K562 (cell line): ENCODE data around the gene VNN1. TPM values are rescaled to one million over a fixed set of nuclear protein-coding genes. Genes with fewer than 3 reads are reported as not detected.

ENCODE experiments used
- ATAC-seq: fragments of 200-7000 bp; cut with Tn5 transposase; 3 replicates; pipeline ENCODE4 v1.9.1; 2020; ENCODE audit warnings: moderate library complexity
- BruUV-seq: library from RNA; stranded (reverse); fragments of 400-500 nt; replicated peaks from 2 replicates; lab custom pipeline; 2021; lab: Mats Ljungman, UMichigan
- CTCF ChIA-PET: fragments of 300-600 bp; formaldehyde crosslinking; extraction: SDS; loops from one replicate; lab custom pipeline; 2021; ENCODE audit warnings: low intra/inter-chr PET ratio; lab: Yijun Ruan, JAX
- POLR2A ChIA-PET: fragments of 300-600, 350-650 bp; sonication (Branson Sonifier 250); formaldehyde crosslinking; extraction: SDS; loops from one replicate; lab custom pipeline; 2021; ENCODE audit warnings: antibody characterized with exemption, inconsistent platforms; lab: Yijun Ruan, JAX
- DNase-seq, 4 experiments: peaks; one replicate each; pipeline versions ENCODE4 v3.0.0 to v3.0.0-alpha.2; 2011 to 2018; ENCODE audit warnings: low spot score in 3 of 4, mixed read lengths in 3 of 4; ENCODE audit errors: extremely low read depth in 1 of 4
- FAIRE-seq: peaks from 2 replicates; lab custom pipeline; 2011; peaks lifted over from hg19 to GRCh38; lab: Jason Lieb, UNC
- H2AFZ ChIP-seq: 2 replicates; pipeline ENCODE4 v1.6.0; 2011; ENCODE audit warnings: low read depth, low read length, control low read depth, inconsistent platforms
- H3K27ac ChIP-seq: fragments of 200-600 bp; 3 replicates; pipeline ENCODE4 v1.8.0; 2011; ENCODE audit warnings: low read depth, mild to moderate bottlenecking, control low read depth, inconsistent platforms, low read length, moderate library complexity, mixed read lengths; ENCODE audit errors: extremely low read depth
- H3K27me3 ChIP-seq, 2 experiments: fragments of 300-600 bp in 1 of 2; 2 replicates in 1 of 2; 3 replicates in 1 of 2; pipeline versions ENCODE4 v1.6.0 to v1.8.0; 2011; ENCODE audit warnings: inconsistent platforms in 2 of 2, low read length in 2 of 2, mild to moderate bottlenecking in 1 of 2, mixed read lengths in 1 of 2, moderate library complexity in 1 of 2; ENCODE audit not compliant: control insufficient read depth in 2 of 2, insufficient read depth in 2 of 2
- H3K36me3 ChIP-seq: fragments of 300-600 bp; 3 replicates; pipeline ENCODE4 v1.8.0; 2011; ENCODE audit warnings: mild to moderate bottlenecking, low read length, inconsistent platforms; ENCODE audit not compliant: control insufficient read depth, insufficient read depth
- H3K4me1 ChIP-seq, 2 experiments: fragments of 200-600 bp in 1 of 2; replicated peaks in 1 of 2; 2 replicates in 1 of 2; 3 replicates in 1 of 2; pipeline versions ENCODE4 v1.5.1 to v1.8.0; 2011; ENCODE audit warnings: inconsistent platforms in 2 of 2, low read length in 2 of 2, mild to moderate bottlenecking in 1 of 2, mixed read lengths in 1 of 2, moderate library complexity in 1 of 2; ENCODE audit not compliant: control insufficient read depth in 2 of 2, insufficient read depth in 2 of 2
- H3K4me2 ChIP-seq: 2 replicates; pipeline ENCODE4 v1.6.1; 2011; ENCODE audit warnings: low read length, control low read depth, inconsistent platforms, mixed read lengths; ENCODE audit not compliant: insufficient read depth
- H3K4me3 ChIP-seq: fragments of 200-600 bp; sonication (generic), shearing (Covaris generic); 2 replicates; pipeline ENCODE4 v1.5.1; 2016; ENCODE audit warnings: control low read depth, inconsistent platforms
- H3K79me2 ChIP-seq: fragments of 200-600 bp; 3 replicates; pipeline ENCODE4 v1.8.0; 2011; ENCODE audit warnings: low read length, inconsistent platforms; ENCODE audit not compliant: control insufficient read depth, insufficient read depth
- H3K9ac ChIP-seq, 2 experiments: 2 replicates each; pipeline versions ENCODE4 v1.6.0 to v1.6.1; 2011; ENCODE audit warnings: low read depth in 2 of 2, low read length in 2 of 2, control low read depth in 1 of 2, inconsistent platforms in 1 of 2, mild to moderate bottlenecking in 1 of 2, mixed read lengths in 1 of 2; ENCODE audit not compliant: insufficient read depth in 1 of 2
- H3K9me1 ChIP-seq: one replicate; pipeline ENCODE4 v1.6.0; 2011; ENCODE audit warnings: inconsistent platforms, mild to moderate bottlenecking, low read length, moderate library complexity; ENCODE audit not compliant: control insufficient read depth, insufficient read depth
- H3K9me3 ChIP-seq: replicated peaks from 2 replicates; pipeline ENCODE4 v1.5.1; 2011; ENCODE audit warnings: low read depth, low read length, inconsistent platforms; ENCODE audit not compliant: control insufficient read depth, insufficient read depth
- H4K20me1 ChIP-seq: replicated peaks from 2 replicates; pipeline ENCODE4 v1.6.1; 2011; ENCODE audit warnings: low read length, inconsistent platforms, mixed read lengths; ENCODE audit not compliant: control insufficient read depth, insufficient read depth
- ATF7 ChIP-seq: fragments of 450-650 bp; IDR thresholded peaks from 2 replicates; pipeline ENCODE4 v1.7.1; 2014; ENCODE audit warnings: mild to moderate bottlenecking, moderate library complexity
- MED1 ChIP-seq: sonication (generic); formaldehyde crosslinking; IDR thresholded peaks from 2 replicates; pipeline ENCODE4 v1.8.1; 2023; ENCODE audit warnings: missing genetic modification reagents, borderline replicate concordance
- MTA2 ChIP-seq: fragments of 450-650 bp; IDR thresholded peaks from 2 replicates; pipeline ENCODE4 v1.6.1; 2016; ENCODE audit warnings: low read depth
- MYC ChIP-seq, 2 experiments: fragments of 250-450 bp in 1 of 2; sonication (Bioruptor Pico) in 1 of 2; IDR thresholded peaks; 2 replicates each; pipeline versions ENCODE4 v1.5.1 to v1.6.1; 2012 to 2021; ENCODE audit warnings: low read depth in 2 of 2, borderline replicate concordance in 1 of 2, improper control_type of control experiment in 1 of 2, low read length in 1 of 2, mild to moderate bottlenecking in 1 of 2, moderate library complexity in 1 of 2
- NFE2 ChIP-seq: IDR thresholded peaks from 2 replicates; pipeline ENCODE4 v1.6.1; 2014; ENCODE audit warnings: antibody characterized with exemption, low read depth
- TRIM28 ChIP-seq: fragments of 450-650 bp; IDR thresholded peaks from 2 replicates; pipeline ENCODE4 v1.6.1; 2017
- ZNF184 ChIP-seq: sonication (generic); formaldehyde crosslinking; IDR thresholded peaks from 2 replicates; pipeline ENCODE4 v1.5.0; 2020; ENCODE audit warnings: missing genetic modification reagents
- whole genome bisulfite sequencing: fragments of 100-300 bp; shearing (Covaris generic); methylation state at CpG from one replicate; pipeline ENCODE4 v1.1.6; 2016; ENCODE audit warnings: low coverage, mixed read lengths; ENCODE audit not compliant: insufficient coverage; ENCODE audit errors: missing lambda C conversion rate; 5-methylcytosine and 5-hydroxymethylcytosine counted together
- in situ Hi-C: fragments of 300-500 bp; cut with MboI; formaldehyde crosslinking; loops from 4 replicates; pipeline ENCODE4 v1.15.0; 2018; ENCODE audit warnings: inconsistent platforms, mixed read lengths
- intact Hi-C: fragments of 100-400 bp; cut with micrococcal nuclease; formaldehyde crosslinking; loops from 2 replicates; pipeline ENCODE4 v1.14.2; 2022
- polyA plus RNA-seq, 8 experiments: library from polyadenylated mRNA; depleted of rRNA in 4 of 8; stranded (reverse) in 5 of 8; unstranded in 3 of 8; fragments of >200 nt; fragmentation: Nextera tagmentation in 2 of 8; fragmentation: Illumina TruSeq in 1 of 8; extraction: Ambion mirVana in 2 of 8; extraction: Trizol in 1 of 8; gene quantifications; 2 replicates each; pipeline versions ENCODE4 v1.2.1 to v1.2.3, GENCODE V29; 2011 to 2014; ENCODE audit warnings: inconsistent platforms in 1 of 8, missing spikeins in 1 of 8
- total RNA-seq, 7 experiments: library from RNA; depleted of rRNA in 6 of 7; stranded (reverse); fragments of >200 nt in 6 of 7; fragmentation: Illumina TruSeq in 2 of 7; extraction: Trizol in 2 of 7; gene quantifications; 2 replicates each; pipeline versions ENCODE4 v1.2.1 to v1.2.3, GENCODE V29; 2011 to 2021; ENCODE audit warnings: low replicate concordance in 1 of 7
- TF ChIP-seq, protein P1 (sequence below): fragments of 450-650 bp; IDR thresholded peaks from 2 replicates; pipeline ENCODE4 v1.7.1; 2018; ENCODE audit warnings: mild to moderate bottlenecking, low read depth; ENCODE audit not compliant: partially characterized antibody

The VNN1 gene
- total and polyA plus RNA-seq, 9 of the 15 experiments (the other 6 are each of a cell fraction or from before 2014, with no cell fraction given): not detected

- ATAC-seq (no peak), FAIRE-seq (no peak), DNase-seq (no peak)
- 0% methylated on average over 3 of the region's 3 CpGs for WGBS
- Histone ChIP-seq H3K36me3 (no peaks in the 10 kb centered on the region), H3K27ac (no peak overlapping the region), H3K4me3 (no peak overlapping the region), H3K4me2 (no peak overlapping the region), H4K20me1 (no peaks in the 10 kb centered on the region), H3K4me1 (no peaks in the 10 kb centered on the region), H3K79me2 (no peaks in the 10 kb centered on the region), H3K9ac (no peak overlapping the region), H3K9me3 (no peaks in the 10 kb centered on the region), H2AFZ (no peak overlapping the region), H3K27me3 (no peaks in the 10 kb centered on the region), H3K9me1 (no peaks in the 10 kb centered on the region)
- intact Hi-C loops: no loop called here
- BruUV-seq: no TSS peak
- in situ Hi-C loops: no loop called here
- POLR2A ChIA-PET: no interaction called here
- TF ChIP-seq ATF7 (no peak), TRIM28 (no peak), MYC (IDR thresholded peaks at IDR 0.05; ENCODE audit: low read depth, low read length) (no peak), MYC (CRISPR knock-in tag; IDR thresholded peaks at IDR 0.05; ENCODE audit: borderline replicate concordance, low read depth) (no peak), MED1 (CRISPR knock-in tag) (no peak), ZNF184 (CRISPR knock-in tag) (no peak), NFE2 (no peak), MTA2 (no peak)
- TF ChIP-seq, protein P1, sequence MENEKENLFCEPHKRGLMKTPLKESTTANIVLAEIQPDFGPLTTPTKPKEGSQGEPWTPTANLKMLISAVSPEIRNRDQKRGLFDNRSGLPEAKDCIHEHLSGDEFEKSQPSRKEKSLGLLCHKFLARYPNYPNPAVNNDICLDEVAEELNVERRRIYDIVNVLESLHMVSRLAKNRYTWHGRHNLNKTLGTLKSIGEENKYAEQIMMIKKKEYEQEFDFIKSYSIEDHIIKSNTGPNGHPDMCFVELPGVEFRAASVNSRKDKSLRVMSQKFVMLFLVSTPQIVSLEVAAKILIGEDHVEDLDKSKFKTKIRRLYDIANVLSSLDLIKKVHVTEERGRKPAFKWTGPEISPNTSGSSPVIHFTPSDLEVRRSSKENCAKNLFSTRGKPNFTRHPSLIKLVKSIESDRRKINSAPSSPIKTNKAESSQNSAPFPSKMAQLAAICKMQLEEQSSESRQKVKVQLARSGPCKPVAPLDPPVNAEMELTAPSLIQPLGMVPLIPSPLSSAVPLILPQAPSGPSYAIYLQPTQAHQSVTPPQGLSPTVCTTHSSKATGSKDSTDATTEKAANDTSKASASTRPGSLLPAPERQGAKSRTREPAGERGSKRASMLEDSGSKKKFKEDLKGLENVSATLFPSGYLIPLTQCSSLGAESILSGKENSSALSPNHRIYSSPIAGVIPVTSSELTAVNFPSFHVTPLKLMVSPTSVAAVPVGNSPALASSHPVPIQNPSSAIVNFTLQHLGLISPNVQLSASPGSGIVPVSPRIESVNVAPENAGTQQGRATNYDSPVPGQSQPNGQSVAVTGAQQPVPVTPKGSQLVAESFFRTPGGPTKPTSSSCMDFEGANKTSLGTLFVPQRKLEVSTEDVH: no peak
- CTCF ChIA-PET: no interaction called here
These were observed 28.8 kb downstream of the VNN1 start for GRCh38 chr6:132685009-132685408.
